Activated T-cell treated with anti-CD3 and anti-CD28 coated beads for 48 hours (primary cell): ENCODE measurements around the gene TP53TG3C.
"Not testable (repeated sequence)": the region's sequence is repeated elsewhere in the genome, so short reads cannot be mapped to it uniquely, and the experiment has no call there.

Experiments used
- DNase-seq: peaks from one replicate; pipeline ENCODE4 v3.0.0-alpha.2; 2020; ENCODE audit warnings: low read depth

TP53TG3C gene, protein sequence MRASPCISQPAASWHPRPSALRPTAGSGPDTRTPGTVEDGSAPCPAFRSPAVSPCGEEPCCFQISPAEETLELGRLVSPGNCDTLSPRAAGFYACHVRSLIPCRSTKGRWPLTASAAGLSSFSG

DNA sequence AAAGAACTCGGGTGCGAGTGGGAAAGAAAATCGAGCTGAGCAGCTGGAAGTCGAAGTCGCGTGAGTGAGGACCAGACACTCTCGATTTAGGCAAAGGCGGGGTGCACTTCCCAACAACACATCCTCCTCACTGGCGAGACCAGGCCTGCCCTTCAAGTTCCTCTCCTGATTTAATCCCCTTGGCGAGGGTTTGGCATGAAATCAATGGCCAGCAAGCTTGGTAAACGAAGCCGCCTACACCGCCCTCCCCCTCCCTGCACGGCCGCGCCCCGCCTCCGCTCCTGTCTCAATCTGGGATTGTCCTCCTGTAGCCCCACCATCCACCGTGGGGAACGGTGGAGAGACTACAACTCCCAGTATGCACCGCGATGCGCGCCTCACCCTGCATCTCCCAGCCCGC, at the start of gene TP53TG3C:
Gene TP53TG3C (plus strand): TSS at position 301 of the 400 bp plus-strand sequence. CDS start 68 bp downstream, at position 369.
- DNase-seq = not testable (repeated sequence)
